Uterus (tissue), 2 donors: ENCODE results near the gene DNAJB1.

Source experiments
- POLR2A ChIP-seq, 2 donors: fragments of 450-650 bp; IDR thresholded peaks; one replicate each; pipeline ENCODE4 v1.6.1; 2016; ENCODE audit warnings: antibody characterized with exemption in 2 of 2, mild to moderate bottlenecking in 1 of 2, moderate library complexity in 1 of 2
- TF ChIP-seq, protein P1 (sequence below), 4 experiments: fragments of 200-600 bp in 2 of 4; fragments of 450-650 bp in 2 of 4; sonication (generic) in 2 of 4; IDR thresholded peaks; one replicate each; pipeline ENCODE4 v1.5.1; 2016 to 2019; ENCODE audit warnings: antibody characterized with exemption in 4 of 4, mild to moderate bottlenecking in 2 of 4, moderate library complexity in 1 of 4

DNA sequence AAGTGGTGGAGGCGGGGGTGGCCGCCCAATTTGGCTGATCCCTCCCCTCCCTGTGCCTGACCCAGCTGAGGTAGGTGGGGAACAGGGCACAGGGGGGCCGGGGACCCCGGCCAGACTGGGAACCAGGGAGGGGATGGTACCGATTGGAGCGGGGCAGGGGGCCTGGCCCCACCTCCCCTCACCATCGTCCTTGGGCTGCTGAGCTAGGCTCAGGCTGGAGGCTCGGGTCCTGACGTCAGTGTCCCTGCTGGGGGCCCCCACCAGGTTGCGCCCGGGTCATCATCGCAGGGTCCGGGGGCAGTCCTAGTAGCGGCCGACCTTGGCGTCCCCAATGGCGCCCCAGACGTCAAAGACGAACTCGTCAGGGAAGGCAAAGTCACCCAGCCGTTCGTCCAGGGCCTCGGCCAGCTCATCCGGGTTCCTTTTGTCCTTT, 40.1 kb downstream of the DNAJB1 start:
- TF ChIP-seq, protein P1, sequence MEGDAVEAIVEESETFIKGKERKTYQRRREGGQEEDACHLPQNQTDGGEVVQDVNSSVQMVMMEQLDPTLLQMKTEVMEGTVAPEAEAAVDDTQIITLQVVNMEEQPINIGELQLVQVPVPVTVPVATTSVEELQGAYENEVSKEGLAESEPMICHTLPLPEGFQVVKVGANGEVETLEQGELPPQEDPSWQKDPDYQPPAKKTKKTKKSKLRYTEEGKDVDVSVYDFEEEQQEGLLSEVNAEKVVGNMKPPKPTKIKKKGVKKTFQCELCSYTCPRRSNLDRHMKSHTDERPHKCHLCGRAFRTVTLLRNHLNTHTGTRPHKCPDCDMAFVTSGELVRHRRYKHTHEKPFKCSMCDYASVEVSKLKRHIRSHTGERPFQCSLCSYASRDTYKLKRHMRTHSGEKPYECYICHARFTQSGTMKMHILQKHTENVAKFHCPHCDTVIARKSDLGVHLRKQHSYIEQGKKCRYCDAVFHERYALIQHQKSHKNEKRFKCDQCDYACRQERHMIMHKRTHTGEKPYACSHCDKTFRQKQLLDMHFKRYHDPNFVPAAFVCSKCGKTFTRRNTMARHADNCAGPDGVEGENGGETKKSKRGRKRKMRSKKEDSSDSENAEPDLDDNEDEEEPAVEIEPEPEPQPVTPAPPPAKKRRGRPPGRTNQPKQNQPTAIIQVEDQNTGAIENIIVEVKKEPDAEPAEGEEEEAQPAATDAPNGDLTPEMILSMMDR (IDR thresholded peaks at IDR 0.05) = no peak
- no peak for TF ChIP-seq POLR2A (IDR thresholded peaks at IDR 0.05)
